HepG2 (cell line): Measurements from ENCODE around the gene STK38L. TPM values are rescaled to one million over a fixed set of nuclear protein-coding genes. Genes with fewer than 3 reads are reported as not detected.

Source experiments
- DRAP1 ChIP-seq: IDR thresholded peaks from 2 replicates; pipeline ENCODE4 v1.6.1; 2016; ENCODE audit warnings: missing genetic modification reagents, missing compliant biosample characterization
- KLF16 ChIP-seq, 2 experiments: sonication (generic) in 1 of 2; formaldehyde crosslinking in 1 of 2; IDR thresholded peaks; 2 replicates each; pipeline versions ENCODE4 v1.6.1 to v1.8.0; 2016 to 2023; ENCODE audit warnings: missing genetic modification reagents in 2 of 2, missing compliant biosample characterization in 1 of 2
- MYC ChIP-seq: sonication (generic); formaldehyde crosslinking; IDR thresholded peaks from 2 replicates; pipeline ENCODE4 v1.9.0; 2021; ENCODE audit warnings: missing genetic modification reagents, borderline replicate concordance
- PAXIP1 ChIP-seq: sonication (generic); formaldehyde crosslinking; conservative IDR thresholded peaks from 2 replicates; pipeline ENCODE4 v1.4.0; 2020; ENCODE audit warnings: mild to moderate bottlenecking, missing genetic modification reagents, moderate library complexity
- PCBP1 ChIP-seq: fragments of 200-400 bp; formaldehyde crosslinking; IDR thresholded peaks from 2 replicates; pipeline ENCODE4 v1.6.1; 2017; ENCODE audit warnings: mild to moderate bottlenecking, low read depth, low read length, borderline replicate concordance
- PCBP2 ChIP-seq: fragments of 200-400 bp; formaldehyde crosslinking; optimal IDR thresholded peaks from 2 replicates; pipeline ENCODE3; 2018; ENCODE audit warnings: low read length, low read depth; ENCODE audit not compliant: poor library complexity, severe bottlenecking
- REPIN1 ChIP-seq: sonication (generic); formaldehyde crosslinking; IDR thresholded peaks from 2 replicates; pipeline ENCODE4 v1.8.0; 2022; ENCODE audit warnings: missing genetic modification reagents, low read depth, mild to moderate bottlenecking, borderline replicate concordance
- SIN3B ChIP-seq: fragments of 150-350 bp; IDR thresholded peaks from 2 replicates; pipeline ENCODE4 v1.6.1; 2014; ENCODE audit warnings: low read length
- SNAI1 ChIP-seq: sonication (generic); formaldehyde crosslinking; IDR thresholded peaks from 2 replicates; pipeline ENCODE4 v1.5.0; 2020; ENCODE audit warnings: mild to moderate bottlenecking, missing genetic modification reagents, borderline replicate concordance
- SOX5 ChIP-seq: IDR thresholded peaks from 2 replicates; pipeline ENCODE4 v1.6.1; 2016; ENCODE audit warnings: borderline replicate concordance
- SP1 ChIP-seq, 2 experiments: fragments of 450-650 bp in 1 of 2; sonication (generic) in 1 of 2; formaldehyde crosslinking in 1 of 2; IDR thresholded peaks; 2 replicates each; pipeline versions ENCODE4 v1.4.0 to v1.6.1; 2016 to 2020; ENCODE audit warnings: missing genetic modification reagents in 1 of 2
- SRSF9 ChIP-seq: fragments of 200-400 bp; formaldehyde crosslinking; IDR thresholded peaks from 2 replicates; pipeline ENCODE4 v1.6.1; 2018; ENCODE audit warnings: borderline replicate concordance, mild to moderate bottlenecking, low read depth, low read length; ENCODE audit not compliant: insufficient read depth, poor library complexity, severe bottlenecking
- ZNF24 ChIP-seq: fragments of 450-650 bp; IDR thresholded peaks from 2 replicates; pipeline ENCODE4 v1.6.1; 2017; ENCODE audit warnings: antibody characterized with exemption, mild to moderate bottlenecking
- ZNF292 ChIP-seq: sonication (generic); formaldehyde crosslinking; IDR thresholded peaks from 2 replicates; pipeline ENCODE4 v1.8.1; 2022; ENCODE audit warnings: mild to moderate bottlenecking, low read depth, missing genetic modification reagents, borderline replicate concordance
- ZNF607 ChIP-seq: sonication (generic); formaldehyde crosslinking; IDR thresholded peaks from 2 replicates; pipeline ENCODE4 v1.5.1; 2020; ENCODE audit warnings: missing genetic modification reagents, mild to moderate bottlenecking, borderline replicate concordance
- ZSCAN25 ChIP-seq: sonication (generic); formaldehyde crosslinking; IDR thresholded peaks from 2 replicates; pipeline ENCODE4 v1.8.0; 2022; ENCODE audit warnings: mild to moderate bottlenecking, missing genetic modification reagents
- polyA plus RNA-seq, 8 experiments: library from polyadenylated mRNA; depleted of rRNA in 3 of 8; stranded (reverse) in 7 of 8; unstranded in 1 of 8; fragments of >200 nt; fragmentation: Illumina TruSeq in 4 of 8; extraction: Trizol in 4 of 8; gene quantifications; 2 replicates each; pipeline versions ENCODE4 v1.2.1 to v1.2.3, GENCODE V29; 2011 to 2016; ENCODE audit warnings: low read depth in 4 of 8, missing spikeins in 1 of 8, mixed read lengths in 1 of 8; ENCODE audit not compliant: insufficient read depth in 1 of 8
- total RNA-seq, 5 experiments: library from RNA; depleted of rRNA; stranded (reverse); fragments of >200 nt; fragmentation: Illumina TruSeq; extraction: Trizol; gene quantifications; 2 replicates each; pipeline ENCODE4 v1.2.3, GENCODE V29; 2016; ENCODE audit warnings: low read depth in 1 of 5

STK38L gene
- total and polyA plus RNA-seq, 2 of the 13 experiments (the other 11 are each of a cell fraction or from before 2014, with no cell fraction given), result 6.1 to 26.4 TPM

GRCh38 chr12:27226407-27226929 is 17.6 kb upstream of the STK38L start (continued):
- no peak for TF ChIP-seq REPIN1 (CRISPR knock-in tag)
- no peak for TF ChIP-seq ZNF24
- TF ChIP-seq SIN3B, result no peak
- no peak for TF ChIP-seq SP1 (IDR thresholded peaks at IDR 0.05)
- no peak for TF ChIP-seq SP1 (CRISPR knock-in tag; IDR thresholded peaks at IDR 0.05)
- TF ChIP-seq DRAP1, result no peak
- TF ChIP-seq SNAI1 (CRISPR knock-in tag), result no peak
- no peak for TF ChIP-seq KLF16 (CRISPR knock-in tag; IDR thresholded peaks at IDR 0.05)
- no peak for TF ChIP-seq ZNF292 (CRISPR knock-in tag)
- no peak for TF ChIP-seq SOX5 (CRISPR knock-in tag)
- TF ChIP-seq PCBP1, result no peak
- TF ChIP-seq ZSCAN25 (CRISPR knock-in tag), result no peak
- TF ChIP-seq ZNF607, result no peak
- TF ChIP-seq SRSF9, result no peak
- TF ChIP-seq PAXIP1 (CRISPR knock-in tag), result peak; percentile 39
- TF ChIP-seq PCBP2, result no peak
- TF ChIP-seq MYC (CRISPR knock-in tag), result no peak
- TF ChIP-seq, all 625 proteins: peak for 16
